Stomach (tissue), 9 donors: ENCODE data around the gene SLC25A23. TPM values are rescaled to one million over a fixed set of nuclear protein-coding genes. Genes with fewer than 3 reads are reported as not detected.
A peak's percentile ranks its signal among the peaks of the same experiment; 100 is the strongest.

Experiments used
- DNase-seq, 2 donors: peaks; one replicate each; pipeline versions ENCODE4 v3.0.0 to v3.0.0-alpha.2; 2013 to 2019
- H3K27ac ChIP-seq, 5 donors: fragments of 200-600 bp in 4 of 5; sonication (generic) in 4 of 5; one replicate each; pipeline ENCODE4 v1.5.1; 2013 to 2019; ENCODE audit warnings: mild to moderate bottlenecking in 1 of 5, moderate library complexity in 1 of 5
- H3K27me3 ChIP-seq, 3 donors: fragments of 200-600 bp; sonication (generic); one replicate each; pipeline ENCODE4 v1.5.1; 2017 to 2019; ENCODE audit warnings: mixed run types in 1 of 3
- H3K36me3 ChIP-seq, 4 donors: fragments of 200-600 bp; sonication (generic); 1 replicate in 3 of 4; 2 replicates in 1 of 4; pipeline ENCODE4 v1.5.1; 2016 to 2019
- H3K4me1 ChIP-seq, 4 donors: fragments of 200-600 bp; sonication (generic); one replicate each; pipeline ENCODE4 v1.5.1; 2016 to 2019
- H3K4me3 ChIP-seq, 4 donors: fragments of 200-600 bp; sonication (generic) in 3 of 4; one replicate each; pipeline ENCODE4 v1.5.1; 2016 to 2019; ENCODE audit warnings: mild to moderate bottlenecking in 1 of 4
- H3K9me3 ChIP-seq, 4 donors: fragments of 200-600 bp; sonication (generic); one replicate each; pipeline ENCODE4 v1.5.1; 2016 to 2019
- EP300 ChIP-seq: sonication (generic); formaldehyde crosslinking; IDR thresholded peaks from one replicate; pipeline ENCODE4 v1.6.1; 2017; ENCODE audit warnings: antibody characterized with exemption
- POLR2A ChIP-seq, 4 donors: fragments of 450-650 bp; IDR thresholded peaks; one replicate each; pipeline ENCODE4 v1.6.1; 2016; ENCODE audit warnings: antibody characterized with exemption in 4 of 4, control low read depth in 2 of 4, mild to moderate bottlenecking in 1 of 4, moderate library complexity in 1 of 4
- POLR2AphosphoS5 ChIP-seq, 3 donors: sonication (generic); formaldehyde crosslinking; IDR thresholded peaks; one replicate each; pipeline ENCODE4 v1.6.1; 2016; ENCODE audit warnings: antibody characterized with exemption in 3 of 3
- WGBS, 5 donors: extraction: QIAGEN DNeasy Blood & Tissue Kit in 3 of 5; methylation state at CpG; one replicate each; pipeline versions ENCODE4 v1.1.5 to v1.1.7; 2013 to 2018; 5-methylcytosine and 5-hydroxymethylcytosine counted together
- intact Hi-C: fragments of 100-400 bp; cut with DNase I; formaldehyde crosslinking; loops from one replicate; pipeline ENCODE4 v1.15.1; 2023; ENCODE audit warnings: low total_unique reads
- polyA plus RNA-seq, 3 donors: library from polyadenylated mRNA; stranded (reverse); fragments of 200-250 nt; gene quantifications; one replicate each; pipeline ENCODE4 v1.2.3, GENCODE V29; 2013
- total RNA-seq, 5 donors: library from RNA; depleted of rRNA; stranded (reverse); fragments of >200 nt; gene quantifications; one replicate each; pipeline versions ENCODE4 v1.1.0 to v1.2.3, GENCODE V29; 2014 to 2016
- TF ChIP-seq, protein P1 (sequence below), 7 experiments: fragments of 450-650 bp in 4 of 7; fragments of 200-600 bp in 3 of 7; sonication (generic) in 3 of 7; IDR thresholded peaks; one replicate each; pipeline ENCODE4 v1.5.1; 2016 to 2019; ENCODE audit warnings: antibody characterized with exemption in 7 of 7, control low read depth in 2 of 7, mild to moderate bottlenecking in 1 of 7
- donor health status: healthy with polysubstance abuse.
- donor health status: Bipolar disorder and iron deficiency.
- donor health status: healthy.

The SLC25A23 gene
- total and polyA plus RNA-seq, 8 donors = 20.7 to 191 (median 38.3) TPM

DNA sequence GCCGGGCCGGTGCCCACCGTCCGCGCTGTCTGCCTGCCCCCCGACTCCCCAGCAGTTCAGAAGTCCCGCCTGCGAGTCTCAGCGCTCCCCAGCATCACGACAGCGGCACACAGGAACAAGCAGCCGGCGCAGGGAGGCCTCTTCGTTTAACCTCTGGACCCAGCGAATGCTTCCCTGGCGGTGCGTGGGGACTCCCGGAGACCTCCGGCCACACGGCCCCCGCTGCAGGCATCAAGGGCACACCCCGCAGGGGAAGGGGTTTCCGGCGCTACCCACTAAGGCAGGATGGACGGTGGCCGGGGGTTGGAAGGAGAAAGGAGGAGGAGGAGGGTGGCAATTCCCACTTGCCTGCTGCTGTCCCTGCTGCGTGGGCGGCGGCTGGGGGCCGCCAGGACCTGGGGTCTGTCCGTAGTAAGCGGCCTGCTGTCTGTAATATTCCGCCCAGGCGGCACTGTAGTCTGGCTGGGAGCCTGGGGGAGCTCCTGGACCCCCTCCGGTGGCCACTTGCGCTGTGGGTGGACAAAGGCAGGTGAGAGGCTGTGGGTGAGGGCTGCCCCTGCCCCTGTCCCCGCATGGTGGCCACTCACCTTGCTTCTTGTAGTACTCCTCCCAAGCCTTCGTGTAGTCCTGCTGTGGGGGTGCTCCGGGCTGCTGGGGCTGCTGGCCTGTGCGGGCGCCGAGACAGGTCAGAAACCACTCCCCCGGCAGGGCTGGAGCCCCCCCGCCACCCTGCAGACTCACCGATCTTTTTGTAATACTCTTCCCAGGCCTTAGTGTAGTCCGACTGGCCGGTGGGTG is 44.6 kb downstream of the SLC25A23 start:
- intact Hi-C loops = no loop called here
- Histone ChIP-seq H3K27ac (no peak overlapping the region), H3K4me1 (peaks cover 0 to 34% (median 24%) of the 10 kb centered on the region in 4 donors), H3K36me3 (peaks cover 61 to 69% (median 63%) of the 10 kb centered on the region in 4 donors), H3K9me3 (no peaks in the 10 kb centered on the region), H3K27me3 (no peaks in the 10 kb centered on the region), H3K4me3 (no peak overlapping the region)
- WGBS, 5 donors = 91 to 93% (median 93%) methylated on average over 40 to 47 of the region's 47 CpGs
- no peak for DNase-seq
- TF ChIP-seq POLR2AphosphoS5 (IDR thresholded peaks at IDR 0.05) (no peak), EP300 (no peak), POLR2A (IDR thresholded peaks at IDR 0.05) (no peak)
- TF ChIP-seq, protein P1, sequence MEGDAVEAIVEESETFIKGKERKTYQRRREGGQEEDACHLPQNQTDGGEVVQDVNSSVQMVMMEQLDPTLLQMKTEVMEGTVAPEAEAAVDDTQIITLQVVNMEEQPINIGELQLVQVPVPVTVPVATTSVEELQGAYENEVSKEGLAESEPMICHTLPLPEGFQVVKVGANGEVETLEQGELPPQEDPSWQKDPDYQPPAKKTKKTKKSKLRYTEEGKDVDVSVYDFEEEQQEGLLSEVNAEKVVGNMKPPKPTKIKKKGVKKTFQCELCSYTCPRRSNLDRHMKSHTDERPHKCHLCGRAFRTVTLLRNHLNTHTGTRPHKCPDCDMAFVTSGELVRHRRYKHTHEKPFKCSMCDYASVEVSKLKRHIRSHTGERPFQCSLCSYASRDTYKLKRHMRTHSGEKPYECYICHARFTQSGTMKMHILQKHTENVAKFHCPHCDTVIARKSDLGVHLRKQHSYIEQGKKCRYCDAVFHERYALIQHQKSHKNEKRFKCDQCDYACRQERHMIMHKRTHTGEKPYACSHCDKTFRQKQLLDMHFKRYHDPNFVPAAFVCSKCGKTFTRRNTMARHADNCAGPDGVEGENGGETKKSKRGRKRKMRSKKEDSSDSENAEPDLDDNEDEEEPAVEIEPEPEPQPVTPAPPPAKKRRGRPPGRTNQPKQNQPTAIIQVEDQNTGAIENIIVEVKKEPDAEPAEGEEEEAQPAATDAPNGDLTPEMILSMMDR (IDR thresholded peaks at IDR 0.05) = no peak

DNA sequence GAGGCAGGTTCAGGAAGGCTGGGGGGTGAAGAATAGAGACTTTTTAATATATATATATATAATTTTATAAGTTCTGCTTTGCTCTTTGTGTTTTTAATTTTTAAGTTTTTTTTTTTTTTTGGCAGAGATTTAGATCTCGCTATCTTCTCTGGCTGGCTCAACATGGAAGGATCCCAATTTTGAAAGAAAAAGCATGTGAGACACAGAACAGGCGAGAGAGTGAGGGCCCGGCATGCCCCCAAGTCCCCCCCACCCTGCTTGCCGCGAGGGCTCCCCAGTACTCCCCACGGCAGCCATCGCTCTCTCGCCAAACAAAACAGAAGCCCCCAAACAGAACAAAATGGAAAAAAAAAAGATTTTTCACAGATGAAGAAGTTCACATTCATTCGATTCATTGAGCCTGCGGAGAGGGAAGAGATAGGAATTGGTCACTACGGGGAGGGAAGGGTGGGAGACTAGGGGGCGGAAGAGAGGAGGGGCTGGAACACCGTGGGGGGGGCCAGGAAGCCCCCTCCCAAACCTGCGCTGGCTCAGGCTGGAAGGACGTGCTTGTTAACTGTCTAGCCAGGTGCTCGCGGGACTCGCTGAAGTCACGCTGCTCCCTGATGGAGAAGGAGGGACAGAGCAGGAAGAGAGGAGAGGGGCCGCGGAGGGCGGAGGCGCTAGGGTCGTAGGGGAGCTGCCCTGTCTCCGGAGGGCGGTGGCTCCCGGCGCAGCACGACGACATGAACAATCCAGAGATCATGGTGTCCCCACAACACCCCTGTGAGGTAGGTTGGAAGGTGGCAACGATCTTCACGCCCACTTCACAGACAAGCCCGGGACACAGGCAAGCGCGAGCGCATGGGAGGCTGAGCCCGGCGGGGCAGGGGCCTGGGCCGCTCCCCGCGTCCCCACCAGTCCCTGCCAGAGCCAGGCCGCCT is 45.6 kb downstream of the SLC25A23 start:
- H3K4me3 ChIP-seq = no peak overlapping the region
- 64 to 71% (median 65%) methylated on average over 42 of the region's 42 CpGs for WGBS, 5 donors
- peaks cover 0 to 34% (median 24%) of the 10 kb centered on the region in 4 donors for H3K4me1 ChIP-seq
- DNase-seq = peak in 1 of 2 donors; percentile 40
- no peaks in the 10 kb centered on the region for H3K9me3 ChIP-seq
- peak overlapping the region in 2 of 5 donors; percentile 42 to 55 for H3K27ac ChIP-seq
- no peaks in the 10 kb centered on the region for H3K27me3 ChIP-seq
- TF ChIP-seq POLR2A (IDR thresholded peaks at IDR 0.05) (no peak), POLR2AphosphoS5 (IDR thresholded peaks at IDR 0.05) (no peak), EP300 (no peak)
- TF ChIP-seq, protein P1 (IDR thresholded peaks at IDR 0.05) = no peak
- peaks cover 51 to 59% (median 53%) of the 10 kb centered on the region in 4 donors for H3K36me3 ChIP-seq
- intact Hi-C loops = no loop called here

DNA sequence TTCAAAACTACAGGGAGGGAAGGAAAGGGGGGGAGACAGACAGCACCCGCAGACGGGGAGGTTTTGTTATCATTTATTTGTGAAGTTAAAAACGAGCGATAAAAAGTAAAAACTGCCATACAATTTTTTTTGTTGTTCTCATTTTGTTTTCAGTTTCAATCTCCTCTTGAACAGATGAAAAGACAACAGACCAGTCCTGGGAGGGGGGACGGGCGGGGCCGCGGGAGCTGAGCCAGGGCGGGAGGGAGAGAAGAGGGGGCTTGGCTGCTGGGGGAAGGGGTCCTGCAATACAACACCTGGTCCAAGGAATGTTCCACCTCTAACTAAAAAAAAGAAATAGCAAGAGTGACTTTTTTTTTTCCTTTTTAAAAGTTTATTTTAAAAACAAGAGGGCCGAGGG is 46.3 kb downstream of the SLC25A23 start:
- peak overlapping the region in 3 of 5 donors; percentile 35 to 62 (median 55) for H3K27ac ChIP-seq
- peak in 1 of 2 donors; percentile 50 for DNase-seq
- intact Hi-C loops = no loop called here
- no peaks in the 10 kb centered on the region for H3K27me3 ChIP-seq
- TF ChIP-seq POLR2A (IDR thresholded peaks at IDR 0.05) = no peak
- TF ChIP-seq, protein P1 (IDR thresholded peaks at IDR 0.05) = no peak
- TF ChIP-seq POLR2AphosphoS5 (IDR thresholded peaks at IDR 0.05) = no peak
- TF ChIP-seq EP300 = no peak
- peaks cover 0 to 30% (median 23%) of the 10 kb centered on the region in 4 donors for H3K4me1 ChIP-seq
- no peak overlapping the region for H3K4me3 ChIP-seq
- H3K9me3 ChIP-seq = no peaks in the 10 kb centered on the region
- peaks cover 44 to 52% (median 46%) of the 10 kb centered on the region in 4 donors for H3K36me3 ChIP-seq
- WGBS, 5 donors = 15 to 36% (median 30%) methylated on average over 10 of the region's 10 CpGs

DNA sequence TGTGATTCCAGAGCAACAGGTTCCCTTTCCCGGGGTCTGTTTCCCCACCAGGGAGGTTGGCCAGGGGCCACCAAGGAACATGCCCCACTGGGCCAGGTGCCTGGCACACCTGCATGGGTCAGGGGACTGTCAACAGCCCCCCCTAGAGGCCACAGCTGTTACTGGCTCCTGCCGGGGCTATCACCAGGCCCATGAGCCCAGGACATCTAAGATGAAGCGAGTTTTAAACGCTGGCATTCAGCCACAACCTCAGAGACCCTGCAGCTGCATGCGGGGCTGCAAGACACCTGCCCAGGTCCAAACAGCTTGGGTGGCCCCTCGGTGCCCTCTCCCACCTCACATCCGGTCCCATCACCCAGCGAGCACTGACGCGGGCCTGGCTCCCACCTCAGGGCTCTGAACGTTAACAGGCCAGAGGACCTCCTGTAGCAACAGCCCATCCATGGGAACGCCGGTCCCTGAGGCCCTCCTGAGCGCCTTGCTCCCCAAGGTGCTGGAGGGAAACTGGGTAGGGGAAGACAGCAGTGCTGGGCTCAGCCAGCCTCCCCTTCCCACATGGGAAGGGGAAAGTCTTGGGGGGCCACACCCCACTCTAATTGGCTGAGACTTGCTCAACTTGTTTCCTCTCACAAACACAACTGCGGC is 47.0 kb downstream of the SLC25A23 start:
- TF ChIP-seq, protein P1 (IDR thresholded peaks at IDR 0.05) = peak in 3 of 7 experiments; percentile 35 to 49 (median 43)
- TF ChIP-seq EP300 = no peak
- no peaks in the 10 kb centered on the region for H3K27me3 ChIP-seq
- H3K4me3 ChIP-seq = no peak overlapping the region
- peak overlapping the region in 3 of 5 donors; percentile 32 to 62 (median 35) for H3K27ac ChIP-seq
- intact Hi-C loops = no loop called here
- H3K9me3 ChIP-seq = no peaks in the 10 kb centered on the region
- 22 to 35% (median 29%) methylated on average over 5 to 15 of the region's 15 CpGs for WGBS, 5 donors
- H3K4me1 ChIP-seq = peaks cover 0 to 23% (median 16%) of the 10 kb centered on the region in 4 donors
- DNase-seq = peak; percentile 61 to 83
- H3K36me3 ChIP-seq = peaks cover 37 to 45% (median 39%) of the 10 kb centered on the region in 4 donors
